Activated gamma-delta T cell treated with Interleukin-2 at 50 U/mL for 16 hours (primary cell): ENCODE data around the gene SLC4A1.

Experiments
- DNase-seq: peaks from one replicate; pipeline ENCODE4 v3.0.0-alpha.2; 2020

SLC4A1 gene

GRCh38 chr17:44219616-44220212 lies 48.2 kb downstream of the SLC4A1 start, which contains the start of gene UBTF:
UBTF (minus strand) TSS chr17:44219675; CDS start chr17:44218229, 1,446 bp downstream.
- DNase-seq: peak; percentile 76

DNA sequence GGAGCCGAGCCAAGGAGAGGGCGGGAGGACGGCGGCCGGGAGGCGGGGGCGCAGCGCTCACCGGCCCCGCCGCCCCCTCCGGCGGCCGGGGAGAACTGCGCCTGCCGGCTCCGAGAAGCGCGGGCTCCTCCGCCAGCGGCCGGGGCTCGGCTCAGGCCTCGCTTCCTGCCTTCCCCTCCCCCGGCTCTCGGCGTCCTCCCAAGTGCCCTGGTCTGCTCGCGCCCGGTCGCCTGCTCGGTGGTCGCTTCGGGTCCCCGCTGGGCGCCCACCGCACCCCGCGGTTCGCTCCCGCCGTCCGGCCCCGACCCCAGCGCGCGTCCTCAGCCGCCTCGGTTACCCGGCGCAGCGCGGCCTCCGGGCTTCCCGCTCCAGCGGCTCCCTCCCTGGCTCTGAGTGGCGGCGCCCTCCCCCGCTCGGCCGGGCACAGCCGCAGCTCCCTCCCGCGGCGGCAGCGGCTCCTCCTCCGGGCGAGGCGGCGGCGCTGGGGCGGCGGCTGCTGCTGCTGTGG lies 48.8 kb downstream of the SLC4A1 start:
- peak; percentile 60 for DNase-seq

DNA sequence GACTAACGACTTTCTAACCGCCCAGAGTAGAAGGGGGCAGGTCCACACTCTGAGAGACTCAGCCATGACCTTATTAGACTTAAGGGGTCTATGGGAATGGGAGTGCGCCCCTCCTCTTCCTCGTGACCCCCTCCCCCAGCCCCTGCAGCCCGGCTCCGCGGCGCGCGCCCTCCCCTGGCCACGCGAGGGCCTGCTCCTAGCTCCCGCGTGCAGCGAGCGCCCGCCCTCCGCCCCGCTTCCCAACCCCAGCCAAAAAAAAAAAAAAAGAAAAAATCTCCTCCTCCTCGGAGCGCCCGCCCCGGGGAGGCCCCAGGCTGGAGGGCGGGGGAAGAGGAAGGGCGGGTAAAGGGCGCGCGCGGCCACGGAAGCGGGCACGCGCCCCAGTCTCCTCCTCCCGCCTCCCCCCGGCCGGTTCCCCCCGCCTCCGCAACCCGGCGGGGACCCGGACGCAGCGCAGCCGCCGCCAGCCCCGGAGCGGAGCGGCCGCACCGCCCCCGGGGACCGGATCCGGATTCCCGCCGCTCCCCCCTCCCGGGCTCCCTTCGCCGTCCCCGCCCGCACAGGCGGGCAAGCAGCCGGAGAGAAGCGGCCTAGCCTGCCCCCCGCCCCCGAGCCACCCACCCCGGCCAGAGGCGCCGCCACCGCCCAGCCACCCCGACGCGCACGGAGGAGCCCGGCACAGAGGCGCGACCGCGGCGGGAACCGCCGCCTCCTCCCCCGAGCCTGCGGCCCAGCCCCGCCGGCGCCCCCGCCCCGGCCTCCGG lies 49.4 kb downstream of the SLC4A1 start:
- peak; percentile 85 for DNase-seq

DNA sequence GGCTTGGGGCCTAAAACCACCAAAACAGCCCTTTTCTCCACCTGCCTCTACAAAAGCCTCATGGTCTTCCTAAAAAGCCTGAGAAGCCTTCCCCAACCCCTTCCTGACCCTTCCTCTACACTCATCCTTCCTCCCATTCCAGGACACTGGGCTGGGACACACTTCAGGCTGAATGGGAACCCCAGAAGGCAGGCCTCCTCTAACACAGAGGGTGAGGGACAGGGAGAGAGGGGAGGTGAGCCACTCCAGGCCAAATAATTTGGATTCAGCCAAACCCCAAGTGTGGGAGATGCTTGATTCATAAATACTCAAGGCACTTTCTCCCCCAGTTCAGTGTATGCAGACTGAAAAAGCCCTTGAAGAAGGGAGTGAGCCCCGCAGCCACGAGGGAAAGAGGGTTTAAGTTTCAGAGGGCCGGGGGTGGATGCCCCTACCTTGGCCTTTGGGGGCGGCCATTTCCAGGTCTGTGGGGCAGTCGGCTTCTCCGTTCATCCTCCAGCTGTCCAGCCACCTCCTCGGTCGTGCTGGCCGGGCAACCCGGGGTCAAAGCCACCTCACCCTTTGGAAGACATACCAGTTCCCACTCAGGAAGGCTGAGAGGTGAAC lies 50.1 kb downstream of the SLC4A1 start:
- DNase-seq: no peak

DNA sequence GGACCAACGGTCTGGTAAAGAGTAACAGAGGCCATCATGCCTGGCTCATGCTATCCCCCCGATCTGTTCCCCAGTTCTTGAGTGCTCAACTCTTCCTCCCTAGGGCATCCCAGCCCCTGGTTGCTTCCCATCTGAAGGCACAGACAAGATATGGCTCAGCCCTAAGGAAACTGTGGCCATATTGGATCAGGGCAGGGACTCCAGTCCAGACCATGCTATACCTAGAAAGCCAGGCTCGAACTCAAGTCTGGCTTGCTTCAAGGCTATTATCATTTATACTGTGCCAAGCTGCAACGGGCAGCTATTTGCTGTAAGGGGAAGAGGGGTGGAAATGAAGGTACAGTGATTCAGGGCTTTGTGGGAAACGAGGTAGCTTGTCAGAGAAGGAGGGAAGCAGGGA lies 51.2 kb downstream of the SLC4A1 start:
- no peak for DNase-seq

DNA sequence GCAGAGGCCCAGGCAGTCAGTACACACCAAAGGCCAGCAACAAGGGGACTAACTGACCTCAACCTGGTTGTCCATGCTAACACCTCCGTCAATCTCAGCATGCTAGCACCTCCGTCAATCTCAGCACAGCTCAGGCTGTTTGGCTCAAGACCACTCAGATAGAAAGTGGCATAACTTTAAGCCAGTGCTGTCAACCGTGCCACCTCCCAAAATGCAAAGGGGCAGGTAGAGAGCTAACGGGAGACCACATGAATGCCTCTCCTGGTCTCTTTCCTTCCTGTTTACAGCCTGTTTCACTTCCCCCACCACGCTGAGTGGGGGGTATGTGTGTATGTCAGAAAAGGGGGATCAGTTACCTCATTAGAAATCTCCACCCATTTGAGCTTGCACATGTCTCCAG lies 51.8 kb downstream of the SLC4A1 start:
- peak; percentile 61 for DNase-seq

GRCh38 chr17:44214896-44215295 lies 53.0 kb downstream of the SLC4A1 start:
- no peak for DNase-seq

DNA sequence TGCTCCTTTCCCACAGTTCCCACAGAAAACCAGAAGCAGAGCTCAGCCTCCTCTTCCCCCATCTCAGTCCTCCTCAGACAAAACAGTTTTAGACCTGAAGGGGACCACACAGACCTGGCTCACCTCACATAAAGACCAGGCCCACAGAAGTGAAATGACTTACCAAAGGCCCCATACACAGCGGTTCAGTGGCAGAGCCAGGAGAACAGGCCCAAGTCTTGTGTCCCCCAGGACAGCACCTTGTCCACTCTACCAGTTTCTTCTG lies 53.8 kb downstream of the SLC4A1 start:
- DNase-seq: no peak

DNA sequence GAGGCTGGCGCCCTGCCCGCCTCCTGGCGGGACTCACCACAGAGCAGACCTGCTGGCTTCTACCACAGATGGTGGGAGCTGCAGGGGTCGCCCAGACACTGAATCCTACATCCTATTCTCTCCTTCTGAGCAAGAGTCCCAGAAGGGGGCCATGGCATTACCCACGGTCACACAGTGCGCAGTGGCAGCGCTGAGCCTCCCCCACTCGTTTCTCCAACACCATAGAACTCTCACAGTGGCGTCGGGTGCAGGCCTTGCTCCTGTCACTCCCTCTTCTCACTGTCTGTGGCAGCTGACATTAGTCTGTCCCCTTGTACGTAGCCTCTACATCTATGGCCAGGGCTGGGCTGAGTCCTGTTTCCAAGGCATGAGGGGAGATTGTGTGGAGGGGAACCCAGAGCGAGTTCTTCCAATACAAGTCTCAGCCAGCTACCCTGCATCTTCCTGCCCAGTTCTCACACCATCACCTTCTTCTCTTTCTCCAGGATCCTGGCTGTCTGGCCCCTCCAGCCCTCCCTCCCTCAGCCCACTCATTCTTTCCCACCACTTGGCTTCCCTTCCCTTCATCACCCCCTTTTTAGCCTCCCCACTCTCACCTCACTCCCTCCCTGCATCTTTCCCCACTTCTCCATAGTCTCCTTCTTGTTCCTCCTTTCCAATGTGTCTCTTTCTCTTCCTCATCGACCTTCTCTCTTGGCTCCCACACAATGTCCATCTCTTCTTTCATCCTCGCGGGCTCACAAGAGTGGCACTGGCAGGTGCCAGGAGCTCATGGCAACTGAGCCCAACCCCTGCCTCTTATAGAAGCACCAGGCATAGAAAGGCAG lies 54.3 kb downstream of the SLC4A1 start:
- DNase-seq: no peak

GRCh38 chr17:44212507-44213402 lies 55.2 kb downstream of the SLC4A1 start:
- DNase-seq: no peak

DNA sequence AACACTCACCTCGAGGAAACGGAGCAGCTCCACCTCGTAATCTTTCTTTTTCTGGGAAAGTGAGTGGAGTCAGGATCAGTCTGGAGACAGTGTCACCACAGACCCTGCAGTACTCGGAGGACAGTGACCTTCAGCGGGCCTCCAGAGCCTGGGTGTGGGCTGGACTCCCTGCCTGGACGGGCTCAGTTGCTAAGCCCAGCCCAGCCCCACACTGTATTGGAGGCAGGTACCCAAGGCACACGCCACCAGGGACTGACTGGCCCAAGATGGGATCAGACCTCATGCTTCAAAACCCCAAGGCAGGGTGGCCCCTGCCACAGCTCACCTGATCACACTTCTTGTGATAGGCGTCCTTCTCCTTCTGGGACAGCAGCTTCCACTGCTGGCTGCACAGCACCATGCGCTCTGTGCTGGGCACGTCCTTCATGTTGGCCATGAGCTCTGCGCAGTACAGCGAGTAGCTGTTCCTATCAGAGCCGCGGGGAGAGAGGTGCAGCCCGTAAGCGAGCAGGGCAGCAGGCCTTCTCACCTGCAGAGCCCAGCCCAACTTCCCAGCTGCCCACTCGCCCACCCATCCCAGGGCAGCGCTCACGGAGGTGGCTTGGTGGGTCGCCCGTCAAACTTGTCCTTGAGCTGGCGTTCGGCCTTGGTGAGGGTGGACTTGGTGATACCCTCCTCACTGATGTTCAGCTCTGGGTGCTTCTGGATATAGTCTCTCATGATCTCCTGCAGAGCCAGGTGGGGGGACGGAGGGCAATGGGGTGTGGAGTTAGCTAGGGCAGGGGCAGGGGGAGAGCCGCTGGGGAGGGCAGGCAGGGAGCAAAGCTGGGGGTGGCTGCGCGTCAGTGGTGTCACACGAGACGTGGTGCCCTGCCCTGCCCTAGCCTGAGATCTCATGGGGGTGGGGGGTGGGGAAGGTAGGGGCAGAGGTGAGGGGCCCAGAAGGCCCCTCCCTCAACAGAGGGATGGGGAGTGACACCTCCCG lies 56.4 kb downstream of the SLC4A1 start:
- no peak for DNase-seq

- peak; percentile 92 for DNase-seq
Observed at GRCh38 chr17:44210342-44211192, 57.4 kb downstream of the SLC4A1 start.

GRCh38 chr17:44209786-44210341 lies 58.1 kb downstream of the SLC4A1 start:
- DNase-seq: no peak

- no peak for DNase-seq
Observed at GRCh38 chr17:44207743-44208142, 60.2 kb downstream of the SLC4A1 start.

GRCh38 chr17:44207319-44207718 lies 60.6 kb downstream of the SLC4A1 start:
- no peak for DNase-seq

DNA sequence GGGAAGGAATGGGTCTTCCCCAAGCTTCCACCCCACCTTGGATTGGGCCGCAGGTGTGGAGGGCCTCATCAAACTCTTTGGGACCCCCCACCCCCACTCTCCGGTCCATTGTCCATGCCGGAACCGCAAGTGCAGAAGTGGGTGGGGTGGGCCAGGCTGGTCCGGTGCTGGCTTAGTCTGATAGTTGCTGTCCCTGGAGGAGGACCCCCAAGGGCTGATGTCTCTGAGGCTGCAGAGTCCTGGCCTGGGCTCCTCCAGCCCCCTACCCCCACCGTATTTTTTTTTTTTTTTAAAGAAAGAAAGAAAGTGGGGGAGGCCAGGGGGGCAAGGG lies 61.1 kb downstream of the SLC4A1 start:
- DNase-seq: no peak

GRCh38 chr17:44205962-44206824 lies 61.7 kb downstream of the SLC4A1 start:
- DNase-seq: no peak

DNA sequence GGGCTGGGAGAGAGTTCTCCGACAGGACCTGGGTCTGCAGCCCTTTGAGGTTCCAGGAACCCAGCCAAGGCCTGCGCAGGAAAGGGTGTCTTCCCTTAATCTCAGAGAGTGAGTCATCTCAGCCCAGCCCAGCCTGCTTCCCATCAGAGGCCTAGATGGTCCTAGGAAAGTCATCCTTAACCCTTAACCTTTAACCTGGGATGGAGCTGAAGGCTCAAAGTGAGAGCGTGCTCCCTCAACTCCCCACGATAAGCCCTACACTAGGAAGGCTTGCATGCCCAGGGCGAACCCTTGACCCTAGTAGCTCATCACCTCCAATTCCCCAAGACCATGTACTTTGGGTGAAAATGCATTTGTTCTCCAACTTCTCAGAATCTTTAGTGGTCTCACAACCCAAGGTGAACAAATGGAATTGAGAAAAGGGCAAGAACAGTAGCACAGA lies 63.5 kb downstream of the SLC4A1 start:
- no peak for DNase-seq
